H54 (cell line): ENCODE data around the gene SP5.

ENCODE experiments used
- DNase-seq: peaks from one replicate; pipeline ENCODE4 v3.0.0; 2011; ENCODE audit warnings: low spot score, mixed read lengths; ENCODE audit not compliant: insufficient read length
- FAIRE-seq: peaks from 3 replicates; lab custom pipeline; 2011; peaks lifted over from hg19 to GRCh38; lab: Jason Lieb, UNC
- POLR2A ChIP-seq: IDR thresholded peaks from 2 replicates; pipeline ENCODE4 v1.6.1; 2011; ENCODE audit warnings: low read depth, mild to moderate bottlenecking, low read length

Gene SP5

GRCh38 chr2:170695521-170696410 is 19.4 kb upstream of the SP5 start:
- DNase-seq, result no peak
- FAIRE-seq, result no peak
- no peak for TF ChIP-seq POLR2A

GRCh38 chr2:170696948-170697347 is 18.2 kb upstream of the SP5 start:
- DNase-seq (no peak), FAIRE-seq (no peak)
- no peak for TF ChIP-seq POLR2A

DNA sequence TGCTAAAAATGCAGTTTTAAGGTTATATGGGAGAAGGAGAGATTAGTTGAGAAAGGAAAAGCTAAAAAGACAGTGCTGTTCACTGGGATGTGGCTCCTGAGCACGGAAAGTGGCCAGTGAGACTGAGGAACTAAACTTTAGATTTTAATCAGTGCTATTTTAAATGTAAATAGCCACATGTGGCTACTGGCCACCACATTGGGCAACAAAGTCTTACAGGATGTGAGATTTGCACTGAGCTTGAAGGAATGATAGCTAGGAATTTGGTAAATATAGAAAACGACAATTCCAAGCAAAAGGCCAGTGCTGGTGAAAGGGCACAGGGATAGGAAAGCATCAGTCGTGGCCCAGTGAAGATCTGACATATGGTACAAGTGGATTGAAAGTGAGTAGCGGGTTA is 14.1 kb upstream of the SP5 start:
- TF ChIP-seq POLR2A, result no peak
- FAIRE-seq, result no peak
- no peak for DNase-seq

DNA sequence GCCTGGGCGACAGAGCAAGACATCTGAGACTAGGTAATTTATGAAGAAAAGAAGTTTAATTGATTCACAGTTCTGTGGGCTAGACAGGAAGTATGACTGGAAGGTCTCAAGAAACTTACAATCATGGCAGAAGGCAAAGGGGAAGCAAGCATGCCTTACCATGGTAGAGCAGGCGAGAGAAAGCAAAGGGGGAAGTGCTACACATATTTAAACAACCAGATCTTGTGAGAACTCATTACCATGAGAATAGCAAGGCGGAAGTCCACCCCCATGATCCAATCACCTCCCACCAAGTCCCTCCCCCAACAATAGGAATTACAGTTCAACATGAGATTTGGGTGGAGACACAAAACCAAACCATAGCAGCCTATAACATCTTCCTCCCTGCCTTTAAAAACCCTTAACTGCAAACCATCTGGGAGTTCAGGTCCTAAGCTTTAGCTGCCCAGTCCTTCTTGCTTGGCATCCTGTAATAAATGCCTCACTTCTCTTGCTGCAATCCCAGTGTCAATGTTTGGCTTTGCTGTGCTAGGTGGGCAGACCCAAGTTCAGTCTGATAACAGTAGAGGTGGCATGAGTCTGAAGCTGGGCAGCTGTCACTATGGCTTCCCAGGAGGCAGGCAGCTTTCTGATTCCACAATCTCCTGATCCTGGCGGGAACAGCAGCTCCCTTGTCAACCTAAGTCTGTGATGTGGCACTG is 11.2 kb upstream of the SP5 start:
- FAIRE-seq (no peak), DNase-seq (no peak)
- TF ChIP-seq POLR2A, result no peak

- no peak for DNase-seq
- FAIRE-seq, result no peak
- no peak for TF ChIP-seq POLR2A
Observed at GRCh38 chr2:170707821-170708795, 7.0 kb upstream of the SP5 start.

GRCh38 chr2:170710609-170710979 is 4.5 kb upstream of the SP5 start:
- TF ChIP-seq POLR2A, result no peak
- DNase-seq, result no peak
- FAIRE-seq, result no peak

- no peak for DNase-seq
- FAIRE-seq, result no peak
- TF ChIP-seq POLR2A, result no peak
Observed at GRCh38 chr2:170711196-170711773, 3.9 kb upstream of the SP5 start.

- FAIRE-seq (no peak), DNase-seq (no peak)
- TF ChIP-seq POLR2A, result no peak
Observed at GRCh38 chr2:170711774-170712652, 3.1 kb upstream of the SP5 start.

DNA sequence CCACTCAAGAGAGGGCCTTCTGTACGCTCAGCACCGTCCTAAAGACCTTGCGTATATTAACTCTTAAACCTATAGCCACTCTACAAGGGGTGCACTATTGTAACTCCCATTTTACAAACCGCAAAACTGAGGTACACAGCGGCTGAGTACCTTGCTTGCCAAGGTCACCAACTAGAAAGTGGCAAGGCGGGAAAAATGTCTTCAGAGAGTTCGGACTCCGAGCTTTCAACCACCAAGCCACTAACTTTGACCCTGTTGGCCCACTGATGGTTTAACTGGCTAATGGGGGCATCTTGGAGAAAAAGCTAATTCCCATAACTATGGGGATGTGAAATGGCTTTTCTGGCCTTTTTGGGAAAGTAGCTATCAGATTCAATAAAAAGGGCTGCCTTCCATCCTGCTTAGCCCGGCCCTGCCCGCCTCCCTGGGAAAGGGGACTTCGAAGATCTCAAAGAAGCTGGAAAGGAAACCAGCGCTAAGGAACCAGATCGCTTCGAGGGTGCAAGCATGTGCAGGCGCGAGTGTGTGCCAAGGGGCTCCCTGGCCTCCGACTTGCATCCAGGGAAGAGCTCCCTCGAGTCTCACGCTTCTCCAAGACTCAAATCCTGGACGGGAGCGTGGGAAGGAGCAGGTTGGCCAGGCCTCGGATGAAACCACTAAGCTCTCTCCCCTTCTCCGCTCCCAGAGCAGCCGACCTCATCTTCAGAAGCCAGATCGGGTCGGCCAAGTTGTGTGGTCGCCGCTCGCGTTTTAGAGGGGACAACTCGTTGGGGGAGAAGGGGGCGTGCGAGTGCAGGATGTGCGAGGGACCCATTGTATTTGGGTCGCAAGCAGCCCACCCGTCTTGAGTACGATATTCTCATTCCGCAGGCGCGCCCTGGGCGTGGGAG is 2.2 kb upstream of the SP5 start:
- DNase-seq (no peak), FAIRE-seq (no peak)
- TF ChIP-seq POLR2A, result no peak

- FAIRE-seq, result no peak
- DNase-seq, result no peak
- no peak for TF ChIP-seq POLR2A
Observed at GRCh38 chr2:170713543-170714380, 1.4 kb upstream of the SP5 start.
